ENCODE results near the gene ENO2.

Gene ENO2

GRCh38 chr12:6945613-6946012 is 31.2 kb downstream of the ENO2 start:
- no peak overlapping the region for H3K18ac ChIP-seq (ENCODE audit: low read length)
- no peak overlapping the region for H3K4ac ChIP-seq (ENCODE audit: low read depth, low read length)
- H3K4me1 ChIP-seq (ENCODE audit: control insufficient read depth, low read depth, low read length) = peaks cover 2% of the 10 kb centered on the region
- peak overlapping the region; percentile 77 for H3K56ac ChIP-seq (ENCODE audit: low read length)
- peak; percentile 42 for DNase-seq
- no CpG with 5 or more reads among the region's 11 CpGs for WGBS (ENCODE audit: extremely low coverage, insufficient coverage, low lambda C conversion rate)
- no peak overlapping the region for H2AK5ac ChIP-seq (ENCODE audit: low read length)
- no peak overlapping the region for H2BK120ac ChIP-seq (ENCODE audit: low read depth, low read length)
- no peaks in the 10 kb centered on the region for H3K79me1 ChIP-seq (ENCODE audit: low read length)
- no peak overlapping the region for H2BK5ac ChIP-seq (ENCODE audit: low read length)
- no peaks in the 10 kb centered on the region for H3K27me3 ChIP-seq (ENCODE audit: insufficient read depth, low read length, poor library complexity)
- H3K27ac ChIP-seq (ENCODE audit: low read depth, low read length) = peak overlapping the region; percentile 68
- H3K23ac ChIP-seq (ENCODE audit: low read length) = no peak overlapping the region
- H4K5ac ChIP-seq (ENCODE audit: low read length) = no peak overlapping the region
- H3K36me3 ChIP-seq (ENCODE audit: control insufficient read depth, insufficient read depth, low read length) = peaks cover 1% of the 10 kb centered on the region
- peak overlapping the region; percentile 48 for H3K4me2 ChIP-seq (ENCODE audit: low read length)
- peak overlapping the region; percentile 70 for H3K9ac ChIP-seq (ENCODE audit: low read length)
- no peak overlapping the region for H3K4me3 ChIP-seq (ENCODE audit: low read length)
- H3K79me2 ChIP-seq (ENCODE audit: control insufficient read depth, insufficient read depth, low read length) = no peaks in the 10 kb centered on the region
- no peak overlapping the region for H2BK15ac ChIP-seq (replicated peaks; ENCODE audit: low read depth)
- no peak overlapping the region for H4K8ac ChIP-seq (ENCODE audit: low read depth, low read length)

DNA sequence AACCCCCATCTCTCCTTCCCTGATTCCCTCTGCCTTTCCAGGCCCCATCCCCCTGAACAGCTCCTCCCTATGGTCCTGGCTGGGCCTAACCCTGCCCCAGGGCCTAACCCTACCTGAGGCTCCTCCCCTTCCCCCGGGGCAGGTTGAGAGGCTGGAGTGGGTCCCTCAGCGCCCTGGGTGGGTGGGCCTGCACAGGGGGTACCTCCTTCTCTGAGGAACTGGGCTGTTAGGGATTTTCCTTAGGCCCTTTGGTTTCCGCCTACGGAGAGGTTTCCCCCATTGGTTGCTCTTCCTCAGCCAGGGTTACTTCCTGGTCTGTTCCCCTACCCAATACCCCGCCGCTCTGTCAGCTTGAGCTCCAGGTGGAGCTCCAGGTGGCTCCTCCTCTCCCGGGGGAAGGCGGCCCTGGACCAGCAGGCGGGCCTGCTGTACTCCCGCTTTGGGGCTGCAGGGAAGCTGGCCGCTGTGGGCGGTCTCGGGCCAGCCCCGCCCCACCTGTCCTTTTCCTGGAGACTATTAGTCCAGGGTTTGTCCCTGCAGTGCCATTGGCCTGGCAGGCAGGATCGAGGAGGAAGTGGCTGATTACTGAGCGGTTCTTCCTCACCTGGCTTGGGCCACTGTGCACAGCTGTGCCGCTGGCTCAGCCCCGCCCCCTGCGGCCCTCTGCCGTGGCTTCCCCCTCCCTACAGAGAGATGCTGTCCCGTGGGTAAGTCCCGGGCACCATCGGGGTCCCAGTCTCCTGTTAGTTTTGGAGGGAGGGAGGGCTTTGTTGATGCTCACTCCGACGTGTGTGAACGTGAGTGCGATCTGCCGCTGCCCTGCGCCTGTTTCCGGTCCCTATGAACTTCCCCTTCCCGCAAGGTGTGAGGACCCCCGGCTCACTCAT is 31.9 kb downstream of the ENO2 start:
- H3K18ac ChIP-seq (ENCODE audit: low read length) = no peak overlapping the region
- no peaks in the 10 kb centered on the region for H3K27me3 ChIP-seq (ENCODE audit: insufficient read depth, low read length, poor library complexity)
- H2AK5ac ChIP-seq (ENCODE audit: low read length) = no peak overlapping the region
- peak overlapping the region; percentile 49 for H3K4me3 ChIP-seq (ENCODE audit: low read length)
- no peaks in the 10 kb centered on the region for H3K79me2 ChIP-seq (ENCODE audit: control insufficient read depth, insufficient read depth, low read length)
- H4K8ac ChIP-seq (ENCODE audit: low read depth, low read length) = no peak overlapping the region
- peak overlapping the region; percentile 87 for H3K56ac ChIP-seq (ENCODE audit: low read length)
- no CpG with 5 or more reads among the region's 32 CpGs for WGBS (ENCODE audit: extremely low coverage, insufficient coverage, low lambda C conversion rate)
- no peak overlapping the region for H2BK120ac ChIP-seq (ENCODE audit: low read depth, low read length)
- DNase-seq = peak; percentile 99
- H3K4me2 ChIP-seq (ENCODE audit: low read length) = peak overlapping the region; percentile 86
- peak overlapping the region; percentile 68 for H3K27ac ChIP-seq (ENCODE audit: low read depth, low read length)
- peak overlapping the region; percentile 70 for H3K9ac ChIP-seq (ENCODE audit: low read length)
- peak overlapping the region; percentile 28 for H2BK5ac ChIP-seq (ENCODE audit: low read length)
- no peak overlapping the region for H3K4ac ChIP-seq (ENCODE audit: low read depth, low read length)
- H3K4me1 ChIP-seq (ENCODE audit: control insufficient read depth, low read depth, low read length) = peaks cover 2% of the 10 kb centered on the region
- no peaks in the 10 kb centered on the region for H3K79me1 ChIP-seq (ENCODE audit: low read length)
- H3K23ac ChIP-seq (ENCODE audit: low read length) = no peak overlapping the region
- peaks cover under 1% of the 10 kb centered on the region for H3K36me3 ChIP-seq (ENCODE audit: control insufficient read depth, insufficient read depth, low read length)
- H4K5ac ChIP-seq (ENCODE audit: low read length) = no peak overlapping the region
- no peak overlapping the region for H2BK15ac ChIP-seq (replicated peaks; ENCODE audit: low read depth)

DNA sequence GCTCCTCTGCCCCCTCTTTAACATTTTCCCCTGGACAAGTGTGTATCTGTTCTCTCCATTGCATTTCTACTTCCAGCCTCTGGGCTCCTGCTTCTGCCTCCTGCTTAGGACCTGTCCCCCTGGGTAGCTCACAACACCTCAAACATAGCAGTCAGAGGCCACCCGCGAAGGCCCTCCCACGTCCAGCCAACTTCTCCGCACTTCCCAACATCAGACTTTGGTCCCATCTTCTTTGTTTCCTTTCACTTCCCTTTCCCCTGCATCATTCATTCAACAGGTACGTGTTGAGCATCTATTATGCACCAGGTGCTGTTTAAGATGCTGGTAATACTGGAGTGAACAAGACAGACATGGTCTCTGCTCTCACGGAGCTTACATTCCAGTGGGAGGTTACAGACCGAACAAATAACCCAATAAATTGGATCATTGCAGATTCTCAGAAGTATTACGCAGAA is 32.6 kb downstream of the ENO2 start:
- H3K4me2 ChIP-seq (ENCODE audit: low read length) = peak overlapping the region; percentile 86
- no peaks in the 10 kb centered on the region for H3K79me2 ChIP-seq (ENCODE audit: control insufficient read depth, insufficient read depth, low read length)
- peak overlapping the region; percentile 70 for H3K9ac ChIP-seq (ENCODE audit: low read length)
- peak overlapping the region; percentile 28 for H2BK5ac ChIP-seq (ENCODE audit: low read length)
- H2BK15ac ChIP-seq (replicated peaks; ENCODE audit: low read depth) = no peak overlapping the region
- DNase-seq = peak; percentile 25
- no CpG with 5 or more reads among the region's 8 CpGs for WGBS (ENCODE audit: extremely low coverage, insufficient coverage, low lambda C conversion rate)
- no peak overlapping the region for H3K23ac ChIP-seq (ENCODE audit: low read length)
- no peak overlapping the region for H3K4ac ChIP-seq (ENCODE audit: low read depth, low read length)
- H3K56ac ChIP-seq (ENCODE audit: low read length) = peak overlapping the region; percentile 87
- H3K4me3 ChIP-seq (ENCODE audit: low read length) = peak overlapping the region; percentile 49
- no peak overlapping the region for H2BK120ac ChIP-seq (ENCODE audit: low read depth, low read length)
- peaks cover 2% of the 10 kb centered on the region for H3K4me1 ChIP-seq (ENCODE audit: control insufficient read depth, low read depth, low read length)
- H3K27ac ChIP-seq (ENCODE audit: low read depth, low read length) = no peak overlapping the region
- H3K36me3 ChIP-seq (ENCODE audit: control insufficient read depth, insufficient read depth, low read length) = no peaks in the 10 kb centered on the region
- no peak overlapping the region for H4K8ac ChIP-seq (ENCODE audit: low read depth, low read length)
- H3K27me3 ChIP-seq (ENCODE audit: insufficient read depth, low read length, poor library complexity) = no peaks in the 10 kb centered on the region
- no peak overlapping the region for H2AK5ac ChIP-seq (ENCODE audit: low read length)
- H4K5ac ChIP-seq (ENCODE audit: low read length) = no peak overlapping the region
- no peak overlapping the region for H3K18ac ChIP-seq (ENCODE audit: low read length)
- no peaks in the 10 kb centered on the region for H3K79me1 ChIP-seq (ENCODE audit: low read length)

GRCh38 chr12:6947615-6948014 is 33.2 kb downstream of the ENO2 start:
- H3K27me3 ChIP-seq (ENCODE audit: insufficient read depth, low read length, poor library complexity) = no peaks in the 10 kb centered on the region
- WGBS (ENCODE audit: extremely low coverage, insufficient coverage, low lambda C conversion rate) = no CpG with 5 or more reads among the region's 8 CpGs

DNA sequence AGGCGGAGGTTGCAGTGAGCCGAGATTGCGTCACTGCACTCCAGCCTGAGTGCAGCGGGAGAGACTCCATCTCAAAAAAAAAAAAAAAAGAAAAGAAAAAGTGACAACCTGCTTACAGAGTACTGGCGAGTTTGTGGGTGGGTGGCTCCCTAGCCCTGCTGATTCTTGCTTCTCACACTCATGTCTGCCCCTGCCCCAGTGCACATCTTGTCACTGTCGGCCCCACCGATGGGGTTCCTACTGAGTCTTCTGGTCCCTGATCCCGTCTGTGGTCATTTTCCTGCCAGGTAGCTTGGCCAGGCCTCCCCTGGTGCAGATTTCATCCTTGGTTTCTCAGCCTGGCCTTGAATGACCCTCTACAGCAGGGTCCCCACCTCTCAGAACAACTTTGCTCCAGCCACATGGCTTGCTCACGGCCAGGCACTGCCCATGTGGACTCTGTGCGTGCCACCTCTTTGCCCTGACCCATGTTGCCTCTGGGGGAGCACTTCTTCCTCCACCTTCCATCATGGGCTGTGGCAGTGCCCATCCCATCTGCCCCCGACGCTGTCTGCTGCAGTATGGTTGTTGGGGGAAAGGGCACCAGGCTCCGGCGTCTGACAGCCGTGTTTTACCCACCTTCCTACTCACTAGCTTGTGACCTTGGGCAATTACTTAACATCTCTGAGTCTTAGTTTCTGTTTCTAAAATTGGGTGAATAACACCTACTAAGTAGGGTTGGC is 34.7 kb downstream of the ENO2 start:
- Histone ChIP-seq H3K9ac (ENCODE audit: low read length) (no peak overlapping the region), H2BK5ac (ENCODE audit: low read length) (no peak overlapping the region), H3K79me2 (ENCODE audit: control insufficient read depth, insufficient read depth, low read length) (no peaks in the 10 kb centered on the region), H3K79me1 (ENCODE audit: low read length) (no peaks in the 10 kb centered on the region), H3K4me2 (ENCODE audit: low read length) (no peak overlapping the region), H3K4ac (ENCODE audit: low read depth, low read length) (no peak overlapping the region), H3K4me1 (ENCODE audit: control insufficient read depth, low read depth, low read length) (peaks cover 2% of the 10 kb centered on the region), H4K5ac (ENCODE audit: low read length) (no peak overlapping the region), H2BK15ac (replicated peaks; ENCODE audit: low read depth) (no peak overlapping the region), H3K27ac (ENCODE audit: low read depth, low read length) (no peak overlapping the region), H3K4me3 (ENCODE audit: low read length) (no peak overlapping the region), H3K18ac (ENCODE audit: low read length) (no peak overlapping the region), H3K56ac (ENCODE audit: low read length) (no peak overlapping the region), H3K27me3 (ENCODE audit: insufficient read depth, low read length, poor library complexity) (no peaks in the 10 kb centered on the region), H2BK120ac (ENCODE audit: low read depth, low read length) (no peak overlapping the region), H3K36me3 (ENCODE audit: control insufficient read depth, insufficient read depth, low read length) (no peaks in the 10 kb centered on the region), H2AK5ac (ENCODE audit: low read length) (no peak overlapping the region), H3K23ac (ENCODE audit: low read length) (no peak overlapping the region), H4K8ac (ENCODE audit: low read depth, low read length) (no peak overlapping the region)
- WGBS (ENCODE audit: extremely low coverage, insufficient coverage, low lambda C conversion rate) = no CpG with 5 or more reads among the region's 15 CpGs
- DNase-seq = no peak

More at GRCh38 chr12:6947615-6948014, 33.2 kb downstream of the ENO2 start:
- Histone ChIP-seq H3K79me2 (ENCODE audit: control insufficient read depth, insufficient read depth, low read length) (no peaks in the 10 kb centered on the region), H2BK5ac (ENCODE audit: low read length) (no peak overlapping the region), H4K8ac (ENCODE audit: low read depth, low read length) (no peak overlapping the region), H3K18ac (ENCODE audit: low read length) (no peak overlapping the region), H3K9ac (ENCODE audit: low read length) (no peak overlapping the region), H3K4me1 (ENCODE audit: control insufficient read depth, low read depth, low read length) (peaks cover 2% of the 10 kb centered on the region), H3K79me1 (ENCODE audit: low read length) (no peaks in the 10 kb centered on the region), H2BK15ac (replicated peaks; ENCODE audit: low read depth) (no peak overlapping the region), H2AK5ac (ENCODE audit: low read length) (no peak overlapping the region), H4K5ac (ENCODE audit: low read length) (no peak overlapping the region), H3K4me3 (ENCODE audit: low read length) (no peak overlapping the region), H3K4me2 (ENCODE audit: low read length) (no peak overlapping the region), H3K27ac (ENCODE audit: low read depth, low read length) (no peak overlapping the region), H2BK120ac (ENCODE audit: low read depth, low read length) (no peak overlapping the region), H3K23ac (ENCODE audit: low read length) (no peak overlapping the region), H3K4ac (ENCODE audit: low read depth, low read length) (no peak overlapping the region), H3K56ac (ENCODE audit: low read length) (no peak overlapping the region), H3K36me3 (ENCODE audit: control insufficient read depth, insufficient read depth, low read length) (no peaks in the 10 kb centered on the region)
- DNase-seq = no peak
